ENCODE measurements around the gene BIRC2.
"Not testable (repeated sequence)": the region's sequence is repeated elsewhere in the genome, so short reads cannot be mapped to it uniquely, and the experiment has no call there.

BIRC2 gene

GRCh38 chr11:102317099-102317767, 29.8 kb upstream of the BIRC2 start, which contains the start of gene BIRC3:
BIRC3 (plus strand) TSS chr11:102317484; CDS start chr11:102324510, 7,026 bp downstream.
- Mint-ChIP-seq H3K4me3 (peak within 1 kb of the TSS; percentile 94), H3K4me1 (peaks cover 65% of the 10 kb centered on the region), H3K27me3 (no peaks in the 10 kb centered on the region), H3K27ac (peak within 1 kb of the TSS; percentile 91 to 96), H3K9me3 (no peaks in the 10 kb centered on the region)
- ATAC-seq (peak; percentile 93), DNase-seq (peak; percentile 92 to 97)

GRCh38 chr11:102317768-102318103, 29.3 kb upstream of the BIRC2 start:
- Mint-ChIP-seq H3K4me3 (peak overlapping the region; percentile 94), H3K9me3 (no peaks in the 10 kb centered on the region), H3K27me3 (no peaks in the 10 kb centered on the region), H3K4me1 (peaks cover 70% of the 10 kb centered on the region), H3K27ac (peak overlapping the region; percentile 91 to 96)
- ATAC-seq (peak; percentile 1), DNase-seq (no peak)

DNA sequence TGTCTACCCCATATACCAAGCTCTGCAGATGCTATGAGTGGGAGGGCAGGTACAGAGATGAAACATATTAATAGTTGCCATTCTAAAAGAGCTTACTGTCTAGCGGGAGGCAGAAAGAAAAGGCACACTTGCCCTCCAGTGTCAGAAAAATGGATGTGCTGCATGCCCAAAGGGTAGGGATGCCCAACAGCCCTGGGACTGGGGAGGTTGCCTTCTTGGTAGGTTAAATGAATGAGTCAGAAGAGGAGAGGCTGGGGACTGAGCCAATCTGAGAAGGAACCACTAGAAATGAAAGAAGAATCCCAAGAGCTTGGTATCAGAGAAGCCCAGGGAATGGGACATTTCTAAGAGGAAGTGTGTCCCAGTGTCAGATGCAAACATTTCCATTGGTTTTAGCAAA, 28.5 kb upstream of the BIRC2 start:
- Mint-ChIP-seq H3K27me3 (no peaks in the 10 kb centered on the region), H3K4me3 (peak overlapping the region; percentile 94), H3K9me3 (no peaks in the 10 kb centered on the region), H3K4me1 (peaks cover 66% of the 10 kb centered on the region), H3K27ac (peak overlapping the region; percentile 45 to 96)
- DNase-seq (peak; percentile 53 to 72), ATAC-seq (peak; percentile 54)

GRCh38 chr11:102319544-102319943, 27.5 kb upstream of the BIRC2 start:
- DNase-seq: no peak
- H3K27me3 Mint-ChIP-seq: no peaks in the 10 kb centered on the region
- peak overlapping the region; percentile 81 to 85 for H3K27ac Mint-ChIP-seq
- H3K9me3 Mint-ChIP-seq: no peaks in the 10 kb centered on the region
- peak overlapping the region; percentile 94 for H3K4me3 Mint-ChIP-seq
- ATAC-seq: no peak
- peaks cover 61% of the 10 kb centered on the region for H3K4me1 Mint-ChIP-seq

- H3K4me1 Mint-ChIP-seq: peaks cover 63% of the 10 kb centered on the region
These were observed 26.8 kb upstream of the BIRC2 start for GRCh38 chr11:102320188-102320587.

GRCh38 chr11:102320679-102321078, 26.3 kb upstream of the BIRC2 start:
- Mint-ChIP-seq H3K4me3 (peak overlapping the region; percentile 94), H3K27ac (peak overlapping the region; percentile 51 to 85), H3K27me3 (no peaks in the 10 kb centered on the region), H3K4me1 (peaks cover 60% of the 10 kb centered on the region), H3K9me3 (no peaks in the 10 kb centered on the region)
- no peak for ATAC-seq
- DNase-seq: no peak

More at GRCh38 chr11:102320188-102320587, 26.8 kb upstream of the BIRC2 start:
- H3K27ac Mint-ChIP-seq: peak overlapping the region; percentile 81 to 85
- peak overlapping the region; percentile 94 for H3K4me3 Mint-ChIP-seq
- no peaks in the 10 kb centered on the region for H3K9me3 Mint-ChIP-seq
- DNase-seq: no peak
- no peak for ATAC-seq
- no peaks in the 10 kb centered on the region for H3K27me3 Mint-ChIP-seq

GRCh38 chr11:102322560-102322959, 24.5 kb upstream of the BIRC2 start:
- DNase-seq: no peak
- peak overlapping the region; percentile 38 to 44 for H3K27ac Mint-ChIP-seq
- no peaks in the 10 kb centered on the region for H3K27me3 Mint-ChIP-seq
- no peak for ATAC-seq
- no peaks in the 10 kb centered on the region for H3K9me3 Mint-ChIP-seq
- peak overlapping the region; percentile 62 to 78 for H3K4me3 Mint-ChIP-seq
- peaks cover 49% of the 10 kb centered on the region for H3K4me1 Mint-ChIP-seq

GRCh38 chr11:102323542-102324251, 23.3 kb upstream of the BIRC2 start:
- H3K4me1 Mint-ChIP-seq: peaks cover 46% of the 10 kb centered on the region
- ATAC-seq: no peak
- H3K27me3 Mint-ChIP-seq: no peaks in the 10 kb centered on the region
- H3K4me3 Mint-ChIP-seq: no peak overlapping the region
- H3K27ac Mint-ChIP-seq: no peak overlapping the region
- no peaks in the 10 kb centered on the region for H3K9me3 Mint-ChIP-seq
- DNase-seq: no peak

GRCh38 chr11:102325088-102325487, 21.9 kb upstream of the BIRC2 start:
- H3K27me3 Mint-ChIP-seq: no peaks in the 10 kb centered on the region
- H3K4me3 Mint-ChIP-seq: no peak overlapping the region
- peaks cover 35% of the 10 kb centered on the region for H3K4me1 Mint-ChIP-seq
- H3K27ac Mint-ChIP-seq: no peak overlapping the region
- H3K9me3 Mint-ChIP-seq: no peaks in the 10 kb centered on the region
- no peak for DNase-seq
- no peak for ATAC-seq

DNA sequence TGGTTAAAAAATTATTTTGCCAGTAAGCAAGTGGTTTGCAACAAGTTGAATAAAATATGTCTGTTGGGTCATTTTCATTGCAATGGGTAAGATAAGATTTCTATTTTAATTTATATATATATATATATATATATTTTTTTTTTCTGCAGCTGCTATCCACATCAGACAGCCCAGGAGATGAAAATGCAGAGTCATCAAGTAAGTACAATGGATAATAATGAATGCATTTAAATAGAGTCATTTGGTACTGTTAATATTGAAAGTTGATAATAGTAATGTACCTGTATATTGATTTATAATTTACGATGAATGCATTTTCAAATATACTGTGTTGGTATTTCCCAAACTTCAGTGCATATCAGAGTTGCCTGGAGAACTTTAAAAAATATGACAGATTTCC, 18.3 kb upstream of the BIRC2 start:
- H3K4me3 Mint-ChIP-seq: no peak overlapping the region
- DNase-seq (no peak), ATAC-seq (no peak)
- peaks cover 18% of the 10 kb centered on the region for H3K4me1 Mint-ChIP-seq
- H3K27ac Mint-ChIP-seq: no peak overlapping the region
- no peaks in the 10 kb centered on the region for H3K9me3 Mint-ChIP-seq
- H3K27me3 Mint-ChIP-seq: no peaks in the 10 kb centered on the region

DNA sequence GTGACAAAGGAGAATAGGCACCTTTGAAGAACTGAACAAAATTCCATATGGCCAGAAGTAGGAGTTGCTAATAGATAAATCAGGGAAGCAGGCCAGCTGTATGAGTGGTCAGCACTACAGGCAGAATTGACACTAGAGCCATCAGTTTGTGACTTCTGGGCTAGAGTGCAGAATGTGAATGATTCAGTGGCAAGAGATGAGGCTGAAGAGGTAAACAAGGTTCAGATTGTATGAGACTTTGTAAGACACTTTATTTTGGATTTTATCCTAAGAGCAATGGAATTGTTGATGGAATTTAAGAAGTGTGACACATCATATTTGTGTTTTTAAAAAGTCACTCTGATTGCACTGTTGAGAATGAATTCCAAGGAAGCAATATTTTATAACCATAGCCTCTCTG, 16.8 kb upstream of the BIRC2 start:
- Mint-ChIP-seq H3K4me1 (peaks cover 10% of the 10 kb centered on the region), H3K4me3 (no peak overlapping the region), H3K27ac (peak overlapping the region in 1 of 2 donors; percentile 74), H3K27me3 (no peaks in the 10 kb centered on the region), H3K9me3 (no peaks in the 10 kb centered on the region)
- ATAC-seq (no peak), DNase-seq (no peak)

DNA sequence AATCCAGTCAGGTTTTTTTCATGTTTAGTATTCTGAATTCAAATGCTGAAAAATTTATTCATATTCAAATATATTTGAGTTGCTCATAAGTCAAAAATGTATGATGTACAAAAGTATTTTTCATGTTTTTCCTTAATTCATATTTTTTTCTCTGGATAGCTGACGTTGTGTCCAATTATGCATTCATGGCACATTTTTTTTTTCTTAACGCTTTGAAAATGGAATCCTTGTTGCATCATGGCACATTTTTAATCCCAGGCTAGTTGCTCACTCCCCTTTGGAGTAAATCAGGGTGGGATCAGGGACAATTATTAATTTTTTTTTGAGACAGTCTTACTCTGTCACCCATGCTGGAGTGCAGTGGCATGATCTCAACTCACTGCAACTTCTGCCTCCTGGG, 15.7 kb upstream of the BIRC2 start:
- Mint-ChIP-seq H3K9me3 (no peaks in the 10 kb centered on the region), H3K4me1 (peaks cover 10% of the 10 kb centered on the region), H3K4me3 (no peak overlapping the region), H3K27ac (no peak overlapping the region), H3K27me3 (no peaks in the 10 kb centered on the region)
- DNase-seq (no peak), ATAC-seq (no peak)

DNA sequence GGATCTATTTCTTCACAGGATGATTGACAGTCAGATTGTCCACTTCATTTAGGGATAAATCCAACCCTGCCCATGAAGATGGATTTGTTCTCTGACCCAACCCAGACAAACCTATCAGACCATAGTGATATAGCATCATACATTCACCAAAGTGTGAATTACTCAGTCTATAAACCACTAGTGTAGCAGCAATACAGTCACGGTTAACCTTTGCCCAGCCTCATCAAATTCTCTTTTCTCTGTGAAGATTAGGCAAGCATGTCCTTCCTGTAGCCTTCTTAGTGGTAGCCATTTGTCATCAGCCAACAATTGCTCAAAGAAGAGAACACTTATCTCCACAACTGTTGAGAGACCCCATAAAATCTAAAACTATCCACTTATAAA, 14.4 kb upstream of the BIRC2 start:
- ATAC-seq (peak; percentile 46), DNase-seq (no peak)
- Mint-ChIP-seq H3K4me1 (peaks cover 10% of the 10 kb centered on the region), H3K4me3 (no peak overlapping the region), H3K27me3 (no peaks in the 10 kb centered on the region), H3K9me3 (no peaks in the 10 kb centered on the region), H3K27ac (peak overlapping the region in 1 of 2 donors; percentile 55)

- Mint-ChIP-seq H3K27ac (no peak overlapping the region), H3K27me3 (no peaks in the 10 kb centered on the region), H3K9me3 (no peaks in the 10 kb centered on the region), H3K4me1 (peaks cover 16% of the 10 kb centered on the region), H3K4me3 (no peak overlapping the region)
- no peak for ATAC-seq
- DNase-seq: no peak
These were observed 8.5 kb upstream of the BIRC2 start for GRCh38 chr11:102338479-102339010.

DNA sequence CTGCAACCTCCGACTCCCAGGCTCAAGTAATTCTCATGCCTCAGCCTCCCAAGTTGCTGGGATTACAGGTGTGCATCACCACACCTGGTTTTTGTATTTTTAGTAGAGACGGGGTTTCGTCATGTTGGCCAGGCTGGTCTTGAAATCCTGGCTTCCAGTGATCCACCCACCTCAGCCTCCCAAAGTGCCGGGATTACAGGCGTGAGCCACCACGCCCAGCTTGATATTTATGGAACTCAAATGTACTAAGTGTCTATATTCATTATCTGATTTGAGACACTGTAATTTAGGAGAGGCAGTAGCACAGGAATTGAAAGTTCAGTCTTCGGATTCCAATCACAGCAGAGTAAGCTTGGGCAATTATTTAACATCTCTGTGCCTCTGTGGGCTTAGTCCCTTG, 5.7 kb upstream of the BIRC2 start:
- H3K27me3 Mint-ChIP-seq, H3K4me3 Mint-ChIP-seq, H3K27ac Mint-ChIP-seq, DNase-seq, H3K9me3 Mint-ChIP-seq: not testable (repeated sequence)
- ATAC-seq: peak; percentile 35
- peaks cover 28% of the 10 kb centered on the region for H3K4me1 Mint-ChIP-seq

DNA sequence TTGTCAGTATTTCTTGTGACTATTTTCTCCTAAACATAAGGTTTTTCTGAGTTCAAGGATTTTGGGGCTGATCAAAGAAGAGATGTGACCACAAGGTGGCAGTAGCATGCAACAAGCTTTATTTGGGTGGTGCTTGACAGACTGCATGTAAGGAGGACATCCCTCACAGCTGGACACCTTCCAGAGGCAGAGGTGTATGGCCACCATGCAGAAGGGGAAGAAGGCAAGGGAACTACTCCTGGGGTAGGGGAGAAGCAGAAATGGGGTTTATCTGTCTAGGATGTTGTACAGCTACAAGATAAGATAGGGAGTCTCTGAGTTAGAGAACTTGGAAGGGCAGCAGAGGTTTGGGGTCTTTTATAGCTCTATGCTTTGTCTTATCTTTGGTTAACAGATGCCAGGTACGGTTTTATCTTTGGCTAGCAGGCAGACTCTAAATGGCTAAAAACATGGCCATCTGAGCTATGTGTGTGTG, 5.1 kb upstream of the BIRC2 start:
- peak; percentile 71 to 74 for DNase-seq
- Mint-ChIP-seq H3K9me3 (no peaks in the 10 kb centered on the region), H3K27me3 (no peaks in the 10 kb centered on the region), H3K4me1 (peaks cover 29% of the 10 kb centered on the region), H3K27ac (no peak overlapping the region), H3K4me3 (no peak overlapping the region)
- peak; percentile 73 for ATAC-seq
